Astrocyte of the spinal cord (primary cell): Measurements from ENCODE around the gene DAPP1.

ENCODE experiments used
- DNase-seq: peaks from one replicate; pipeline ENCODE4 v3.0.0; 2011; ENCODE audit warnings: low read depth, low spot score
- H3K4me3 ChIP-seq: 2 replicates; pipeline ENCODE4 v1.5.1; 2011; ENCODE audit warnings: low read depth, mild to moderate bottlenecking, low read length, moderate library complexity
- CTCF ChIP-seq: IDR thresholded peaks from 2 replicates; pipeline ENCODE4 v1.5.1; 2012; ENCODE audit warnings: low read depth, mild to moderate bottlenecking, low read length, inconsistent platforms
- in situ Hi-C: cut with HindIII; loops from 2 replicates; pipeline ENCODE4 v1.10.0; 2017; ENCODE audit warnings: low sequenced_read_pairs

DAPP1 gene

GRCh38 chr4:99846891-99847290 lies 30.3 kb downstream of the DAPP1 start:
- H3K4me3 ChIP-seq = no peak overlapping the region
- TF ChIP-seq CTCF = no peak
- in situ Hi-C loops = no loop called here
- no peak for DNase-seq

- DNase-seq = no peak
- H3K4me3 ChIP-seq = no peak overlapping the region
- TF ChIP-seq CTCF = no peak
- in situ Hi-C loops = no loop called here
These were observed 30.8 kb downstream of the DAPP1 start for GRCh38 chr4:99847362-99847976.

DNA sequence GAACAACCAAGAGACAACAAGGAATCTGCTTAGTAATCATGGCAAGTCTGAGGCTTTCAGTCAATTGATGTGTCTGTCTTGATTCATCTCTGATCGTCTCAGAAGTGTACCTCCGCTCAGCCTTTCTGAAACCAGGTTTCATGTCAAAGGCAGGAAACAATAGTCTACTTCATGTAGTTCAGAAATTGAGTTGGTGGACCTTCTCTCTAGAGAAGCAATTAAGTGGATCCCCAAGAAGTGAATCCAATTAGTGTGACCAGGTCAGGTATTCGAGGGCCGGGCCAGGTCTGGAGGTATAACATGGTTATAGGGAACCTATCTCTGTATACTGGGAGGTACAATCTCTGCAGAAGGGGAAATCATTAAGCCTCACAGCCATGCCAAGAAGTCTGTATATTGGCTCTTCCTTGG lies 32.0 kb downstream of the DAPP1 start:
- no peak for DNase-seq
- no peak overlapping the region for H3K4me3 ChIP-seq
- in situ Hi-C loops = no loop called here
- no peak for TF ChIP-seq CTCF

DNA sequence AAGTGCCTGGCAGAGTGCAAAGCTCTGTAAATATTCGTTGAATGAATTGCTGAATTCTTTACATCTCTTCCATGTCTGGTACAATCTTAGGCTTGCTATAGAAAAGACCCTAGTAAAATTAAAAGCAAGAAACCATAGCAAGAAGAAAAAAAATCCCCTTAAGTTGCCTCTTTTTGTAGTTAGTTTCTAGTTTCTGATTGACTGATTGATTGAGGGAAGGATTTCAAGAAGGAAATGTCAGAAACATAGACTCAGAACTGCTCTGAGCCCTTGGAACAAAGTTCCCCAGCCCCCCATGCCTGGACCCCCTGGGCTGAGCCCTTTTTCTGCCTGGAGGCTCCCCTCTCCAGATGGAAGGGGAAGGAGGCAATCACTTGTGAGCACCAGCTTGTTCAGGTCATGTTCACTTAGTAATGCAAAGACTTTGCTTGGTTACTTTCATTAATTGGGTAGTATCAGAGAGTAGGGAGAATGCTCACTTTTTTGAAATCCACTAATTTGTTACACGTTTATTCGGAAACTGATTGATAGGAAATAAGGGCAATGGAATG lies 35.6 kb downstream of the DAPP1 start:
- no peak for DNase-seq
- TF ChIP-seq CTCF = no peak
- H3K4me3 ChIP-seq = no peak overlapping the region
- in situ Hi-C loops = no loop called here

- in situ Hi-C loops = no loop called here
- no peak for DNase-seq
These were observed 36.6 kb downstream of the DAPP1 start for GRCh38 chr4:99853190-99853589.

GRCh38 chr4:99853999-99854398 lies 37.4 kb downstream of the DAPP1 start:
- in situ Hi-C loops = no loop called here
- no peak overlapping the region for H3K4me3 ChIP-seq
- DNase-seq = no peak
- TF ChIP-seq CTCF = no peak

More at GRCh38 chr4:99853190-99853589, 36.6 kb downstream of the DAPP1 start:
- H3K4me3 ChIP-seq = no peak overlapping the region
- no peak for TF ChIP-seq CTCF
